HCT116 (cell line): ENCODE measurements around the gene TPSD1. TPM values are rescaled to one million over a fixed set of nuclear protein-coding genes. Genes with fewer than 3 reads are reported as not detected.

Experiments
- ATAC-seq: fragments of 200-7000 bp; cut with Tn5 transposase; 2 replicates; pipeline ENCODE4 v1.9.1; 2020; ENCODE audit warnings: mild to moderate bottlenecking, moderate library complexity
- BruUV-seq: library from RNA; stranded (reverse); fragments of 400-500 nt; replicated peaks from 2 replicates; lab custom pipeline; 2021; lab: Mats Ljungman, UMichigan
- CTCF ChIA-PET: fragments of 300-600 bp; sonication (Branson Sonifier 250); formaldehyde crosslinking; loops from one replicate; lab custom pipeline; 2021; ENCODE audit warnings: antibody characterized with exemption; lab: Charles Lee
- POLR2A ChIA-PET: fragments of 300-600, 350-600 bp; sonication (Branson Sonifier 250); formaldehyde crosslinking; loops from one replicate; lab custom pipeline; 2021; ENCODE audit warnings: antibody characterized with exemption; lab: Charles Lee
- RAD21 ChIA-PET, 2 experiments: fragments of 300-600 bp; sonication (Branson Sonifier 250); formaldehyde crosslinking; loops; one replicate each; lab custom pipeline; 2023; ENCODE audit warnings: low total read pairs in 2 of 2; ENCODE audit not compliant: uncharacterized antibody in 2 of 2, unreplicated experiment in 2 of 2, low non-redundant PET in 1 of 2; lab: Charles Lee
- DNase-seq: peaks from one replicate; pipeline ENCODE4 v3.0.0-alpha.2; 2010; ENCODE audit warnings: low read depth, low spot score
- H2AFZ ChIP-seq: fragments of 200-600 bp; shearing (Covaris generic), sonication (generic); 2 replicates; pipeline ENCODE4 v1.6.1; 2017; ENCODE audit warnings: low read depth, mixed run types, mixed read lengths, antibody characterized with exemption, low read length; ENCODE audit not compliant: poor library complexity, severe bottlenecking
- H3K27ac ChIP-seq: 2 replicates; pipeline ENCODE4 v1.5.1; 2012; ENCODE audit warnings: low read depth, low read length
- H3K27me3 ChIP-seq: fragments of 200-600 bp; sonication (generic); 2 replicates; pipeline ENCODE4 v1.6.1; 2016; ENCODE audit warnings: mixed run types, low read length, mixed read lengths; ENCODE audit not compliant: insufficient read depth
- H3K36me3 ChIP-seq, 2 experiments: fragments of 200-500 bp in 1 of 2; fragments of 200-600 bp in 1 of 2; sonication (Bioruptor generic) in 1 of 2; sonication (generic) in 1 of 2; 2 replicates each; pipeline versions ENCODE4 v1.5.1 to v1.6.1; 2014 to 2016; ENCODE audit warnings: low read length in 2 of 2, inconsistent platforms in 1 of 2, mixed read lengths in 1 of 2, mixed run types in 1 of 2; ENCODE audit not compliant: insufficient read depth in 2 of 2, control insufficient read depth in 1 of 2
- H3K4me1 ChIP-seq, 2 experiments: fragments of 200-600 bp in 1 of 2; sonication (generic) in 1 of 2; 2 replicates each; pipeline versions ENCODE4 v1.5.1 to v1.6.1; 2012 to 2017; ENCODE audit warnings: low read length in 2 of 2, inconsistent platforms in 1 of 2, mild to moderate bottlenecking in 1 of 2, mixed read lengths in 1 of 2, mixed run types in 1 of 2, moderate library complexity in 1 of 2; ENCODE audit not compliant: insufficient read depth in 2 of 2, control insufficient read depth in 1 of 2
- H3K4me2 ChIP-seq: fragments of 200-600 bp; sonication (generic); 2 replicates; pipeline ENCODE4 v1.6.1; 2017; ENCODE audit warnings: mixed run types, low read length, mixed read lengths
- H3K4me3 ChIP-seq, 2 experiments: fragments of 200-600 bp in 1 of 2; sonication (generic) in 1 of 2; replicated peaks in 1 of 2; 2 replicates each; pipeline ENCODE4 v1.5.1; 2011 to 2016; ENCODE audit warnings: low read length in 2 of 2, control low read depth in 1 of 2, low read depth in 1 of 2, mild to moderate bottlenecking in 1 of 2, mixed read lengths in 1 of 2, mixed run types in 1 of 2
- H3K79me2 ChIP-seq: fragments of 200-600 bp; sonication (generic); 2 replicates; pipeline ENCODE4 v1.6.1; 2017; ENCODE audit warnings: mild to moderate bottlenecking, mixed run types, low read length, moderate library complexity, mixed read lengths; ENCODE audit not compliant: insufficient read depth
- H3K9ac ChIP-seq: fragments of 200-600 bp; sonication (generic); 2 replicates; pipeline ENCODE4 v1.6.1; 2016; ENCODE audit warnings: low read length, mixed read lengths
- H3K9me2 ChIP-seq: fragments of 200-600 bp; sonication (generic), shearing (Covaris generic); 2 replicates; pipeline ENCODE4 v1.6.1; 2017; ENCODE audit warnings: mixed run types, mild to moderate bottlenecking, moderate library complexity; ENCODE audit not compliant: insufficient read depth
- H3K9me3 ChIP-seq, 2 experiments: fragments of 200-500 bp in 1 of 2; fragments of 200-600 bp in 1 of 2; sonication (Bioruptor generic) in 1 of 2; sonication (generic) in 1 of 2; 2 replicates each; pipeline ENCODE4 v1.6.1; 2014 to 2017; ENCODE audit warnings: low read length in 2 of 2, mixed read lengths in 2 of 2, inconsistent platforms in 1 of 2, low read depth in 1 of 2, mild to moderate bottlenecking in 1 of 2, mixed run types in 1 of 2, moderate library complexity in 1 of 2; ENCODE audit not compliant: control insufficient read depth in 1 of 2, insufficient read depth in 1 of 2
- H4K20me1 ChIP-seq: fragments of 200-600 bp; sonication (generic), shearing (Covaris generic); 2 replicates; pipeline ENCODE4 v1.6.1; 2017; ENCODE audit warnings: mixed run types, mild to moderate bottlenecking, moderate library complexity; ENCODE audit not compliant: insufficient read depth
- ATF3 ChIP-seq: IDR thresholded peaks from 2 replicates; pipeline ENCODE4 v1.6.1; 2012
- CBX3 ChIP-seq: IDR thresholded peaks from 2 replicates; pipeline ENCODE4 v1.6.1; 2012; ENCODE audit warnings: low read depth
- CEBPB ChIP-seq: IDR thresholded peaks from 2 replicates; pipeline ENCODE4 v1.6.1; 2012; ENCODE audit warnings: low read depth
- CTCF ChIP-seq, 3 experiments: fragments of 200-600 bp in 1 of 3; sonication (generic) in 1 of 3; IDR thresholded peaks in 2 of 3; conservative IDR thresholded peaks in 1 of 3; 2 replicates each; pipeline ENCODE4 v1.5.1; 2012 to 2017; ENCODE audit warnings: low read depth in 2 of 3, low read length in 2 of 3, antibody characterized with exemption in 1 of 3, borderline replicate concordance in 1 of 3, control low read depth in 1 of 3, mild to moderate bottlenecking in 1 of 3, mixed read lengths in 1 of 3, mixed run types in 1 of 3, moderate library complexity in 1 of 3; ENCODE audit not compliant: insufficient read depth in 1 of 3
- EGR1 ChIP-seq: IDR thresholded peaks from 2 replicates; pipeline ENCODE4 v1.6.1; 2012; ENCODE audit warnings: low read depth
- EZH2phosphoT487 ChIP-seq: fragments of 200-600 bp; IDR thresholded peaks from 2 replicates; pipeline ENCODE4 v1.6.1; 2018; ENCODE audit warnings: antibody characterized with exemption, borderline replicate concordance
- FOSL1 ChIP-seq: IDR thresholded peaks from 2 replicates; pipeline ENCODE4 v1.6.1; 2012; ENCODE audit warnings: low read depth
- JUND ChIP-seq: IDR thresholded peaks from 2 replicates; pipeline ENCODE4 v1.6.1; 2012
- POLR2AphosphoS5 ChIP-seq: IDR thresholded peaks from 2 replicates; pipeline ENCODE4 v1.6.1; 2011; ENCODE audit warnings: mild to moderate bottlenecking, low read depth, low read length, moderate library complexity
- RAD21 ChIP-seq: IDR thresholded peaks from 2 replicates; pipeline ENCODE4 v1.6.1; 2012; ENCODE audit warnings: low read depth, mild to moderate bottlenecking
- SIN3A ChIP-seq: IDR thresholded peaks from 2 replicates; pipeline ENCODE4 v1.6.1; 2012; ENCODE audit warnings: low read depth
- SP1 ChIP-seq: IDR thresholded peaks from 2 replicates; pipeline ENCODE4 v1.6.1; 2012; ENCODE audit warnings: low read depth
- TCF7L2 ChIP-seq: IDR thresholded peaks from 2 replicates; pipeline ENCODE4 v1.7.0; 2011; ENCODE audit warnings: borderline replicate concordance, inconsistent platforms; ENCODE audit not compliant: insufficient read depth, insufficient read length; ENCODE audit errors: extremely low read depth
- YY1 ChIP-seq: IDR thresholded peaks from 2 replicates; pipeline ENCODE4 v1.6.1; 2011; ENCODE audit warnings: low read length, low read depth, moderate library complexity, mild to moderate bottlenecking; ENCODE audit not compliant: insufficient replicate concordance; ENCODE audit errors: extremely low read depth
- ZBTB33 ChIP-seq: IDR thresholded peaks from 2 replicates; pipeline ENCODE4 v1.6.1; 2011; ENCODE audit warnings: mild to moderate bottlenecking, low read length, moderate library complexity; ENCODE audit not compliant: insufficient replicate concordance; ENCODE audit errors: extremely low read depth
- ZNF274 ChIP-seq: fragments of 200-500 bp; sonication (Bioruptor generic); IDR thresholded peaks from 2 replicates; pipeline ENCODE4 v1.6.1; 2014; ENCODE audit warnings: mild to moderate bottlenecking, low read depth, low read length, inconsistent platforms
- intact Hi-C: fragments of 100-400 bp; cut with micrococcal nuclease; formaldehyde crosslinking; loops from 2 replicates; pipeline ENCODE4 v1.10.0; 2022
- total RNA-seq: library from RNA; stranded (reverse); gene quantifications from one replicate; pipeline ENCODE4 v1.2.1, GENCODE V29; 2021; ENCODE audit not compliant: unreplicated experiment

Gene TPSD1
- total RNA-seq, 1 experiment from 2014 or later, result not detected

- no peak for ATAC-seq
- no TSS peak for BruUV-seq
- Histone ChIP-seq H3K4me2 (no peak overlapping the region), H3K9me3 (no peaks in the 10 kb centered on the region), H3K27ac (no peak overlapping the region), H2AFZ (no peak overlapping the region), H3K4me3 (no peak overlapping the region), H4K20me1 (no peaks in the 10 kb centered on the region), H3K36me3 (no peaks in the 10 kb centered on the region), H3K4me1 (peaks cover 0 to 10% of the 10 kb centered on the region in 2 experiments; a peak in 1 of 4 replicates), H3K9ac (no peak overlapping the region)
- RAD21 ChIA-PET, result no interaction called here
- POLR2A ChIA-PET, result no interaction called here
- TF ChIP-seq RAD21 (no peak), ATF3 (no peak)
- TF ChIP-seq, all 23 proteins: peak for 0
- CTCF ChIA-PET, result interaction anchor here (1.0 kb wide), 1 partner anchor 83 kb away, joined by 3 read pairs; no protein-coding TSS in a partner anchor
- Histone ChIP-seq H3K27me3 (no peaks in the 10 kb centered on the region), H3K9me2 (no peaks in the 10 kb centered on the region), H3K79me2 (no peaks in the 10 kb centered on the region)
- DNase-seq, result no peak
- intact Hi-C loops, result no loop called here
Measured at GRCh38 chr16:1279945-1280589, 24.2 kb downstream of the TPSD1 start.

- Histone ChIP-seq H3K79me2 (no peaks in the 10 kb centered on the region), H3K36me3 (no peaks in the 10 kb centered on the region), H3K27me3 (no peaks in the 10 kb centered on the region), H3K9ac (no peak overlapping the region), H3K9me3 (no peaks in the 10 kb centered on the region), H3K27ac (no peak overlapping the region), H3K4me1 (peaks cover 0 to 10% of the 10 kb centered on the region in 2 experiments; a peak in 1 of 4 replicates), H2AFZ (no peak overlapping the region), H4K20me1 (no peaks in the 10 kb centered on the region), H3K4me2 (no peak overlapping the region), H3K9me2 (no peaks in the 10 kb centered on the region), H3K4me3 (no peak overlapping the region)
- intact Hi-C loops, result no loop called here
- CTCF ChIA-PET, result interaction anchor here (1.0 kb wide), 1 partner anchor 83 kb away, joined by 3 read pairs; no protein-coding TSS in a partner anchor
- RAD21 ChIA-PET, result no interaction called here
- POLR2A ChIA-PET, result no interaction called here
- DNase-seq, result no peak
- no TSS peak for BruUV-seq
- no peak for ATAC-seq
- TF ChIP-seq CTCF (IDR thresholded peaks at IDR 0.05 in 2 of 3, conservative IDR thresholded peaks at IDR 0.05 in 1 of 3; ENCODE audit: borderline replicate concordance in 1 of 3, insufficient read depth in 1 of 3, low read depth in 2 of 3, low read length in 2 of 3) (no peak), CEBPB (no peak), FOSL1 (no peak), EGR1 (no peak), JUND (no peak), TCF7L2 (no peak), EZH2phosphoT487 (no peak), CBX3 (no peak), RAD21 (no peak), POLR2AphosphoS5 (no peak), YY1 (no peak), SIN3A (no peak), ZBTB33 (no peak), SP1 (no peak), ZNF274 (no peak)
Measured at GRCh38 chr16:1280783-1281182, 24.9 kb downstream of the TPSD1 start.
